ENCODE data around the gene GEMIN4. TPM values are rescaled to one million over a fixed set of nuclear protein-coding genes. Genes with fewer than 3 reads are reported as not detected.

The GEMIN4 gene
- total RNA-seq, 2 donors from 2014 or later, result 12.9 to 31.9 TPM

GRCh38 chr17:725084-725483 lies 27.0 kb downstream of the GEMIN4 start:
- no peak overlapping the region for H3K27ac ChIP-seq
- intact Hi-C loops (cut with DNase I), result no loop called here
- no peak for DNase-seq

GRCh38 chr17:721540-721937 lies 30.5 kb downstream of the GEMIN4 start:
- Histone ChIP-seq H3K9me3 (no peaks in the 10 kb centered on the region), H3K4me1 (no peaks in the 10 kb centered on the region), H3K36me3 (no peaks in the 10 kb centered on the region), H3K9ac (ENCODE audit: low read depth in 2 of 2, low read length in 2 of 2) (no peak overlapping the region), H3K27ac (no peak overlapping the region), H3K27me3 (no peaks in the 10 kb centered on the region), H3K4me3 (no peak overlapping the region)
- intact Hi-C loops (cut with DNase I), result no loop called here
- no peak for TF ChIP-seq CTCF (IDR thresholded peaks at IDR 0.05)
- DNase-seq, result no peak

More at GRCh38 chr17:725084-725483, 27.0 kb downstream of the GEMIN4 start:
- Histone ChIP-seq H3K4me3 (no peak overlapping the region), H3K9ac (ENCODE audit: low read depth in 2 of 2, low read length in 2 of 2) (no peak overlapping the region), H3K36me3 (no peaks in the 10 kb centered on the region), H3K4me1 (no peaks in the 10 kb centered on the region), H3K27me3 (no peaks in the 10 kb centered on the region), H3K9me3 (no peaks in the 10 kb centered on the region)
- no peak for TF ChIP-seq CTCF (IDR thresholded peaks at IDR 0.05)

GRCh38 chr17:720706-721539 lies 31.1 kb downstream of the GEMIN4 start:
- intact Hi-C loops (cut with DNase I), result no loop called here
- Histone ChIP-seq H3K9ac (ENCODE audit: low read depth in 2 of 2, low read length in 2 of 2) (no peak overlapping the region), H3K9me3 (no peaks in the 10 kb centered on the region), H3K36me3 (no peaks in the 10 kb centered on the region), H3K27me3 (no peaks in the 10 kb centered on the region), H3K4me3 (no peak overlapping the region), H3K27ac (no peak overlapping the region), H3K4me1 (no peaks in the 10 kb centered on the region)
- DNase-seq, result no peak
- TF ChIP-seq CTCF (IDR thresholded peaks at IDR 0.05), result no peak

- Histone ChIP-seq H3K27ac (no peak overlapping the region), H3K9ac (ENCODE audit: low read depth in 2 of 2, low read length in 2 of 2) (no peak overlapping the region), H3K9me3 (no peaks in the 10 kb centered on the region), H3K27me3 (no peaks in the 10 kb centered on the region), H3K4me1 (peaks cover 7% of the 10 kb centered on the region), H3K36me3 (no peaks in the 10 kb centered on the region), H3K4me3 (no peak overlapping the region)
- no peak for DNase-seq
- no peak for TF ChIP-seq CTCF (IDR thresholded peaks at IDR 0.05)
- intact Hi-C loops (cut with DNase I), result no loop called here
Observed at GRCh38 chr17:718075-718474, 34.0 kb downstream of the GEMIN4 start.

- DNase-seq, result no peak
- Histone ChIP-seq H3K9ac (ENCODE audit: low read depth in 2 of 2, low read length in 2 of 2) (no peak overlapping the region), H3K27me3 (no peaks in the 10 kb centered on the region), H3K27ac (no peak overlapping the region), H3K9me3 (no peaks in the 10 kb centered on the region), H3K4me1 (peaks cover 2% of the 10 kb centered on the region), H3K36me3 (peaks cover 6% of the 10 kb centered on the region), H3K4me3 (no peak overlapping the region)
- no peak for TF ChIP-seq CTCF (IDR thresholded peaks at IDR 0.05)
- intact Hi-C loops (cut with DNase I), result no loop called here
Observed at GRCh38 chr17:708132-708531, 43.9 kb downstream of the GEMIN4 start.

Measured in colonic mucosa (tissue), 4 donors.